Large intestine (tissue), 3 donors: Measurements from ENCODE around the gene F10. TPM values are rescaled to one million over a fixed set of nuclear protein-coding genes. Genes with fewer than 3 reads are reported as not detected.

ENCODE experiments used
- DNase-seq, 2 donors: peaks; one replicate each; pipeline versions ENCODE4 v3.0.0 to v3.0.0-alpha.2; 2013
- H3K27ac ChIP-seq: one replicate; pipeline ENCODE4 v1.5.1; 2013; ENCODE audit warnings: low read length
- H3K27me3 ChIP-seq: 2 replicates; pipeline ENCODE4 v1.6.1; 2013; ENCODE audit warnings: low read length; ENCODE audit not compliant: control insufficient read depth, insufficient read depth
- H3K36me3 ChIP-seq: 2 replicates; pipeline ENCODE4 v1.6.1; 2013; ENCODE audit warnings: low read length; ENCODE audit not compliant: control insufficient read depth, insufficient read depth
- H3K4me1 ChIP-seq: one replicate; pipeline ENCODE4 v1.6.1; 2013; ENCODE audit warnings: low read length; ENCODE audit not compliant: control insufficient read depth, insufficient read depth
- H3K4me3 ChIP-seq: one replicate; pipeline ENCODE4 v1.5.1; 2013; ENCODE audit warnings: low read length
- H3K9me3 ChIP-seq: one replicate; pipeline ENCODE4 v1.6.1; 2013; ENCODE audit warnings: mild to moderate bottlenecking, low read depth, low read length, moderate library complexity; ENCODE audit not compliant: control insufficient read depth
- WGBS: methylation state at CpG from one replicate; pipeline ENCODE4 v1.1.5; 2013; ENCODE audit warnings: low lambda C conversion rate; ENCODE audit not compliant: insufficient coverage; 5-methylcytosine and 5-hydroxymethylcytosine counted together
- polyA plus RNA-seq: library from polyadenylated mRNA; unstranded; fragments of 120-200 nt; gene quantifications from one replicate; pipeline ENCODE4 v1.2.1, GENCODE V29; 2013

Gene F10
- polyA plus RNA-seq, 1 donor: 125 TPM

- no CpG with 5 or more reads among the region's 12 CpGs for WGBS
- peaks cover 25% of the 10 kb centered on the region for H3K27me3 ChIP-seq
- no peak overlapping the region for H3K4me3 ChIP-seq
- H3K4me1 ChIP-seq: peaks cover 6% of the 10 kb centered on the region
- no peaks in the 10 kb centered on the region for H3K9me3 ChIP-seq
- no peaks in the 10 kb centered on the region for H3K36me3 ChIP-seq
- DNase-seq: no peak
- H3K27ac ChIP-seq: no peak overlapping the region
These were observed 41.9 kb downstream of the F10 start for GRCh38 chr13:113164492-113164891.

- no peak overlapping the region for H3K27ac ChIP-seq
- no peaks in the 10 kb centered on the region for H3K9me3 ChIP-seq
- peaks cover 4% of the 10 kb centered on the region for H3K36me3 ChIP-seq
- 100% methylated on average over 3 of the region's 10 CpGs for WGBS
- H3K27me3 ChIP-seq: peaks cover 13% of the 10 kb centered on the region
- H3K4me1 ChIP-seq: peaks cover 16% of the 10 kb centered on the region
- H3K4me3 ChIP-seq: no peak overlapping the region
- no peak for DNase-seq
These were observed 43.7 kb downstream of the F10 start for GRCh38 chr13:113166266-113166665.

- Histone ChIP-seq H3K27ac (no peak overlapping the region), H3K4me1 (peaks cover 16% of the 10 kb centered on the region), H3K9me3 (no peaks in the 10 kb centered on the region), H3K36me3 (peaks cover 8% of the 10 kb centered on the region), H3K4me3 (no peak overlapping the region), H3K27me3 (peaks cover 10% of the 10 kb centered on the region)
- WGBS: no CpG with 5 or more reads among the region's 5 CpGs
- no peak for DNase-seq
These were observed 44.1 kb downstream of the F10 start for GRCh38 chr13:113166681-113167080.

- Histone ChIP-seq H3K36me3 (peaks cover 13% of the 10 kb centered on the region), H3K4me1 (peaks cover 16% of the 10 kb centered on the region), H3K27ac (no peak overlapping the region), H3K9me3 (no peaks in the 10 kb centered on the region), H3K4me3 (no peak overlapping the region), H3K27me3 (peaks cover 10% of the 10 kb centered on the region)
- 79% methylated on average over 6 of the region's 10 CpGs for WGBS
- DNase-seq: no peak
These were observed 44.6 kb downstream of the F10 start for GRCh38 chr13:113167155-113167554.

- Histone ChIP-seq H3K4me1 (peaks cover 16% of the 10 kb centered on the region), H3K9me3 (no peaks in the 10 kb centered on the region), H3K27ac (no peak overlapping the region), H3K4me3 (no peak overlapping the region), H3K27me3 (peaks cover 10% of the 10 kb centered on the region), H3K36me3 (peaks cover 16% of the 10 kb centered on the region)
- WGBS: 100% methylated on average over 2 of the region's 3 CpGs
- no peak for DNase-seq
These were observed 45.0 kb downstream of the F10 start for GRCh38 chr13:113167575-113167974.

- Histone ChIP-seq H3K36me3 (peaks cover 18% of the 10 kb centered on the region), H3K27me3 (peaks cover 4% of the 10 kb centered on the region), H3K4me3 (no peak overlapping the region), H3K4me1 (peaks cover 12% of the 10 kb centered on the region), H3K9me3 (no peaks in the 10 kb centered on the region), H3K27ac (no peak overlapping the region)
- no peak for DNase-seq
- WGBS: no CpG with 5 or more reads among the region's 7 CpGs
These were observed 45.6 kb downstream of the F10 start for GRCh38 chr13:113168211-113168610.

GRCh38 chr13:113169277-113170272 is 47.0 kb downstream of the F10 start:
- Histone ChIP-seq H3K27ac (no peak overlapping the region), H3K4me1 (peaks cover 11% of the 10 kb centered on the region), H3K9me3 (no peaks in the 10 kb centered on the region), H3K4me3 (no peak overlapping the region), H3K36me3 (peaks cover 24% of the 10 kb centered on the region), H3K27me3 (no peaks in the 10 kb centered on the region)
- DNase-seq: peak; percentile 21 to 58
- 88% methylated on average over 1 of the region's 13 CpGs for WGBS

GRCh38 chr13:113170511-113170910 is 47.9 kb downstream of the F10 start:
- Histone ChIP-seq H3K9me3 (no peaks in the 10 kb centered on the region), H3K4me1 (peaks cover 11% of the 10 kb centered on the region), H3K4me3 (no peak overlapping the region), H3K27me3 (no peaks in the 10 kb centered on the region), H3K36me3 (peaks cover 33% of the 10 kb centered on the region), H3K27ac (no peak overlapping the region)
- no CpG with 5 or more reads among the region's 5 CpGs for WGBS
- DNase-seq: no peak

GRCh38 chr13:113171250-113172125 is 48.9 kb downstream of the F10 start:
- peaks cover 11% of the 10 kb centered on the region for H3K4me1 ChIP-seq
- H3K27ac ChIP-seq: no peak overlapping the region
- H3K9me3 ChIP-seq: no peaks in the 10 kb centered on the region
- H3K36me3 ChIP-seq: peaks cover 42% of the 10 kb centered on the region
- no peak overlapping the region for H3K4me3 ChIP-seq
- WGBS: no CpG with 5 or more reads among the region's 34 CpGs
- no peaks in the 10 kb centered on the region for H3K27me3 ChIP-seq
- DNase-seq: no peak

- DNase-seq: no peak
- no peaks in the 10 kb centered on the region for H3K9me3 ChIP-seq
- no CpG with 5 or more reads among the region's 13 CpGs for WGBS
- H3K27ac ChIP-seq: no peak overlapping the region
- H3K36me3 ChIP-seq: peaks cover 48% of the 10 kb centered on the region
- H3K4me1 ChIP-seq: peaks cover 11% of the 10 kb centered on the region
- H3K4me3 ChIP-seq: no peak overlapping the region
- no peaks in the 10 kb centered on the region for H3K27me3 ChIP-seq
These were observed 49.9 kb downstream of the F10 start for GRCh38 chr13:113172419-113172926.
